Retinal pigment epithelial cell (primary cell): ENCODE data around the gene WASHC4.

Source experiments
- DNase-seq: peaks from one replicate; pipeline ENCODE4 v3.0.0-alpha.2; 2010; ENCODE audit warnings: low read depth
- H3K4me3 ChIP-seq: 2 replicates; pipeline ENCODE4 v1.5.1; 2011; ENCODE audit warnings: mild to moderate bottlenecking, low read length, control low read depth, moderate library complexity
- CTCF ChIP-seq: conservative IDR thresholded peaks from 2 replicates; pipeline ENCODE4 v1.5.1; 2011; ENCODE audit warnings: low read depth, low read length, control low read depth, inconsistent platforms

WASHC4 gene

GRCh38 chr12:105083551-105084105 lies 23.9 kb upstream of the WASHC4 start:
- no peak for DNase-seq
- H3K4me3 ChIP-seq, result peak overlapping the region; percentile 54
- TF ChIP-seq CTCF, result no peak

- peak within 1 kb of the TSS; percentile 54 for H3K4me3 ChIP-seq
- no peak for DNase-seq
- TF ChIP-seq CTCF, result no peak
Measured at GRCh38 chr12:105084251-105085250, 23.0 kb upstream of the WASHC4 start, which contains the start of gene ALDH1L2. ALDH1L2 (minus strand) TSS chr12:105084458; CDS start chr12:105084436, 22 bp downstream.

GRCh38 chr12:105085501-105085900 lies 22.0 kb upstream of the WASHC4 start:
- TF ChIP-seq CTCF, result no peak
- no peak overlapping the region for H3K4me3 ChIP-seq
- DNase-seq, result no peak

- no peak for DNase-seq
- H3K4me3 ChIP-seq, result no peak overlapping the region
- no peak for TF ChIP-seq CTCF
Measured at GRCh38 chr12:105089817-105090216, 17.7 kb upstream of the WASHC4 start.

GRCh38 chr12:105090361-105090760 lies 17.2 kb upstream of the WASHC4 start:
- TF ChIP-seq CTCF, result no peak
- DNase-seq, result no peak
- H3K4me3 ChIP-seq, result no peak overlapping the region

GRCh38 chr12:105091476-105092206 lies 15.9 kb upstream of the WASHC4 start:
- H3K4me3 ChIP-seq, result no peak overlapping the region
- no peak for DNase-seq
- no peak for TF ChIP-seq CTCF
